ENCODE measurements around the gene ZRANB1. TPM values are rescaled to one million over a fixed set of nuclear protein-coding genes. Genes with fewer than 3 reads are reported as not detected.

The ZRANB1 gene
- total and polyA plus RNA-seq, 2 donors from 2014 or later = 8.9 to 17.5 TPM

DNA sequence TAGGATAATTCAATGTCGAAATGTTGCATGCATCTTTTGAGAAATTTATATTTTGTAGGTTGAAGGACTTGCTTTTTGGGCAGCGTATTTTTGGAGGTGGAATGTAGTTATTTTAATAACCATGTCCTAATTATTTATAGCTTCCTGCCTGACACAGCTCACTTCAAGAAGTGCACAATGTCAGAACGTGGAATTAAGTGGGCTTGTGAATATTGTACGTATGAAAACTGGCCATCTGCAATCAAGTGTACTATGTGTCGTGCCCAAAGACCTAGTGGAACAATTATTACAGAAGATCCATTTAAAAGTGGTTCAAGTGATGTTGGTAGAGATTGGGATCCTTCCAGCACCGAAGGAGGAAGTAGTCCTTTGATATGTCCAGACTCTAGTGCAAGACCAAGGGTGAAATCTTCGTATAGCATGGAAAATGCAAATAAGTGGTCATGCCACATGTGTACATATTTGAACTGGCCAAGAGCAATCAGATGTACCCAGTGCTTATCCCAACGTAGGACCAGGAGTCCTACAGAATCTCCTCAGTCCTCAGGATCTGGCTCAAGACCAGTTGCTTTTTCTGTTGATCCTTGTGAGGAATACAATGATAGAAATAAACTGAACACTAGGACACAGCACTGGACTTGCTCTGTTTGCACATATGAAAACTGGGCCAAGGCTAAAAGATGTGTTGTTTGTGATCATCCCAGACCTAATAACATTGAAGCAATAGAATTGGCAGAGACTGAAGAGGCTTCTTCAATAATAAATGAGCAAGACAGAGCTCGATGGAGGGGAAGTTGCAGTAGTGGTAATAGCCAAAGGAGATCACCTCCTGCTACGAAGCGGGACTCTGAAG, 620 bp downstream of the ZRANB1 start:
- FAIRE-seq (no peak), DNase-seq (no peak)
- Histone ChIP-seq H3K4me1 (ENCODE audit: control insufficient read depth in 2 of 3, insufficient read depth in 2 of 3, low read depth in 1 of 3, low read length in 3 of 3) (peaks cover 0 to 11% (median 5%) of the 10 kb centered on the region in 3 donors), H3K9me3 (ENCODE audit: control insufficient read depth in 2 of 3, insufficient read depth in 1 of 3, low read length in 3 of 3) (no peaks in the 10 kb centered on the region), H3K27me3 (ENCODE audit: control insufficient read depth, insufficient read depth, low read length) (no peaks in the 10 kb centered on the region), H3K4me3 (ENCODE audit: low read length in 3 of 3) (no peak overlapping the region), H3K36me3 (ENCODE audit: control insufficient read depth in 2 of 3, insufficient read depth in 3 of 3, low read length in 3 of 3) (no peaks in the 10 kb centered on the region), H3K9ac (ENCODE audit: low read length in 3 of 3) (no peak overlapping the region), H3K27ac (ENCODE audit: low read depth in 2 of 2, low read length in 2 of 2) (no peak overlapping the region)
- TF ChIP-seq, protein P1, sequence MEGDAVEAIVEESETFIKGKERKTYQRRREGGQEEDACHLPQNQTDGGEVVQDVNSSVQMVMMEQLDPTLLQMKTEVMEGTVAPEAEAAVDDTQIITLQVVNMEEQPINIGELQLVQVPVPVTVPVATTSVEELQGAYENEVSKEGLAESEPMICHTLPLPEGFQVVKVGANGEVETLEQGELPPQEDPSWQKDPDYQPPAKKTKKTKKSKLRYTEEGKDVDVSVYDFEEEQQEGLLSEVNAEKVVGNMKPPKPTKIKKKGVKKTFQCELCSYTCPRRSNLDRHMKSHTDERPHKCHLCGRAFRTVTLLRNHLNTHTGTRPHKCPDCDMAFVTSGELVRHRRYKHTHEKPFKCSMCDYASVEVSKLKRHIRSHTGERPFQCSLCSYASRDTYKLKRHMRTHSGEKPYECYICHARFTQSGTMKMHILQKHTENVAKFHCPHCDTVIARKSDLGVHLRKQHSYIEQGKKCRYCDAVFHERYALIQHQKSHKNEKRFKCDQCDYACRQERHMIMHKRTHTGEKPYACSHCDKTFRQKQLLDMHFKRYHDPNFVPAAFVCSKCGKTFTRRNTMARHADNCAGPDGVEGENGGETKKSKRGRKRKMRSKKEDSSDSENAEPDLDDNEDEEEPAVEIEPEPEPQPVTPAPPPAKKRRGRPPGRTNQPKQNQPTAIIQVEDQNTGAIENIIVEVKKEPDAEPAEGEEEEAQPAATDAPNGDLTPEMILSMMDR (IDR thresholded peaks at IDR 0.05; ENCODE audit: borderline replicate concordance, extremely low read depth, insufficient read depth) = no peak
- intact Hi-C loops (cut with DNase I) = no loop called here

DNA sequence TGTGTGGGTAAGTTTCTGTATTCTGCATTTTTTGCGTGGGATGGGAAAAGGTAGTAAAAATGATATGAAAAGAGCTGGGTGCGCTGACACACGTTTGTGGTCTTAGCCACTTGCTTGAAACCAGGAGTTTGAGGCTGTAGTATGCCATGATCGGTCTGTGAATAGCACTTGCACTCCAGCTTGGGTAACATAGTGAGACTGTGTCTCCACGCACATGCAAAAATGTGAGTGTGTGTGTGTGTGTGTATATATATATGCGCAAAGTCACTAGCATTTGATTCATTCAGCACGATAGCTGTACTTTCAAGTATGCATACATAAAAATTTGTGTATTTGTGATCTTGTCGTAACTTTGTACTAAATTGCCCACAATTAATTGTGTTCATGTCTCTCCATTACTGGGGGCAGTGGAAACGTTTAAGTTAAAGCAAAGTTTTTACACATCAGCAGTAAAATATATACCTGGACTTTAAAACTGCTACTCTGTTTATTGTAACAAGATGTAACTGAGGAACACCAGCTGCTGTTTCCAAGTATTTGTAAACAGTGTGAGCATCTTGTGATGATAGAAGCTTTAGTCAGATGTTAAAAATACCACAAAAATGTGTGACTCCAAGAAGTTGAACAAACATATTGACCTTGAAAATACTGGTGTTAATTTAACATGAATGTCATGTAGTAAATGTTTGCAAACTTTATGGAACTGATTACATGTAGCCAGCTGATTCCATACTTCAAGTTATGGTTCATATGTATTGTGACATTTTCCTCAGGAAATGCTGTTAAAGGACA, 1.6 kb downstream of the ZRANB1 start:
- no peak overlapping the region for H3K27ac ChIP-seq (ENCODE audit: low read depth in 2 of 2, low read length in 2 of 2)
- no peak overlapping the region for H3K4me3 ChIP-seq (ENCODE audit: low read length in 3 of 3)
- TF ChIP-seq, protein P1 (IDR thresholded peaks at IDR 0.05; ENCODE audit: borderline replicate concordance, extremely low read depth, insufficient read depth) = no peak
- FAIRE-seq (no peak), DNase-seq (peak in 1 of 5 donors; percentile 57)
- no peaks in the 10 kb centered on the region for H3K9me3 ChIP-seq (ENCODE audit: control insufficient read depth in 2 of 3, insufficient read depth in 1 of 3, low read length in 3 of 3)
- H3K36me3 ChIP-seq (ENCODE audit: control insufficient read depth in 2 of 3, insufficient read depth in 3 of 3, low read length in 3 of 3) = no peaks in the 10 kb centered on the region
- peaks cover 0 to 11% (median 5%) of the 10 kb centered on the region in 3 donors for H3K4me1 ChIP-seq (ENCODE audit: control insufficient read depth in 2 of 3, insufficient read depth in 2 of 3, low read depth in 1 of 3, low read length in 3 of 3)
- no peak overlapping the region for H3K9ac ChIP-seq (ENCODE audit: low read length in 3 of 3)
- H3K27me3 ChIP-seq (ENCODE audit: control insufficient read depth, insufficient read depth, low read length) = no peaks in the 10 kb centered on the region
- intact Hi-C loops (cut with DNase I) = no loop called here

DNA sequence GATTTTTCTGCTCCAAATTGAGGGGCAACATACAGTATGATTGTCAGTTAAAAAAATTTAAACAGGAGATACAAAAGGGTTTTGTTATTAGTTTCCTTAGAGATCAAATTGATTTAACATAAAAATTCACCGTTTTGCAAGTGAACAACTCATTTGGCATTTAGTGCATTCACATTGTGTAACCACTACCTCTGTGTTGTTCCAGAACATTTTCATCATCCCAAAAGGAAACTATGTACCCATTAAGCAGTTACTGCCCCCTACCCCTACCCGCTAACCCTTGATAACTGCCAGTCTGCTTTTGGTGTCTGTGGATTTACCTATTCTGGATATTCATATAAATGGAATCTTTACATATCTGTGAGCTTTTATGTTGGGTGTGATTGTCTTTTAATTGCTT, 3.1 kb downstream of the ZRANB1 start:
- Histone ChIP-seq H3K36me3 (ENCODE audit: control insufficient read depth in 2 of 3, insufficient read depth in 3 of 3, low read length in 3 of 3) (no peaks in the 10 kb centered on the region), H3K4me3 (ENCODE audit: low read length in 3 of 3) (no peak overlapping the region), H3K4me1 (ENCODE audit: control insufficient read depth in 2 of 3, insufficient read depth in 2 of 3, low read depth in 1 of 3, low read length in 3 of 3) (peaks cover 0 to 11% (median 5%) of the 10 kb centered on the region in 3 donors), H3K9me3 (ENCODE audit: control insufficient read depth in 2 of 3, insufficient read depth in 1 of 3, low read length in 3 of 3) (no peaks in the 10 kb centered on the region), H3K27me3 (ENCODE audit: control insufficient read depth, insufficient read depth, low read length) (no peaks in the 10 kb centered on the region), H3K9ac (ENCODE audit: low read length in 3 of 3) (no peak overlapping the region), H3K27ac (ENCODE audit: low read depth in 2 of 2, low read length in 2 of 2) (no peak overlapping the region)
- TF ChIP-seq, protein P1 (IDR thresholded peaks at IDR 0.05; ENCODE audit: borderline replicate concordance, extremely low read depth, insufficient read depth) = no peak
- DNase-seq (no peak), FAIRE-seq (no peak)
- intact Hi-C loops (cut with DNase I) = no loop called here
